K562 (cell line): ENCODE results near the gene REG3A. TPM values are rescaled to one million over a fixed set of nuclear protein-coding genes. Genes with fewer than 3 reads are reported as not detected.

Experiments
- ATAC-seq: fragments of 200-7000 bp; cut with Tn5 transposase; 3 replicates; pipeline ENCODE4 v1.9.1; 2020; ENCODE audit warnings: moderate library complexity
- BruUV-seq: library from RNA; stranded (reverse); fragments of 400-500 nt; replicated peaks from 2 replicates; lab custom pipeline; 2021; lab: Mats Ljungman, UMichigan
- CTCF ChIA-PET: fragments of 300-600 bp; formaldehyde crosslinking; extraction: SDS; loops from one replicate; lab custom pipeline; 2021; ENCODE audit warnings: low intra/inter-chr PET ratio; lab: Yijun Ruan, JAX
- POLR2A ChIA-PET: fragments of 300-600, 350-650 bp; sonication (Branson Sonifier 250); formaldehyde crosslinking; extraction: SDS; loops from one replicate; lab custom pipeline; 2021; ENCODE audit warnings: antibody characterized with exemption, inconsistent platforms; lab: Yijun Ruan, JAX
- DNase-seq, 4 experiments: peaks; one replicate each; pipeline versions ENCODE4 v3.0.0 to v3.0.0-alpha.2; 2011 to 2018; ENCODE audit warnings: low spot score in 3 of 4, mixed read lengths in 3 of 4; ENCODE audit errors: extremely low read depth in 1 of 4
- FAIRE-seq: peaks from 2 replicates; lab custom pipeline; 2011; peaks lifted over from hg19 to GRCh38; lab: Jason Lieb, UNC
- H2AFZ ChIP-seq: 2 replicates; pipeline ENCODE4 v1.6.0; 2011; ENCODE audit warnings: low read depth, low read length, control low read depth, inconsistent platforms
- H3K27ac ChIP-seq: fragments of 200-600 bp; 3 replicates; pipeline ENCODE4 v1.8.0; 2011; ENCODE audit warnings: low read depth, mild to moderate bottlenecking, control low read depth, inconsistent platforms, low read length, moderate library complexity, mixed read lengths; ENCODE audit errors: extremely low read depth
- H3K27me3 ChIP-seq, 2 experiments: fragments of 300-600 bp in 1 of 2; 2 replicates in 1 of 2; 3 replicates in 1 of 2; pipeline versions ENCODE4 v1.6.0 to v1.8.0; 2011; ENCODE audit warnings: inconsistent platforms in 2 of 2, low read length in 2 of 2, mild to moderate bottlenecking in 1 of 2, mixed read lengths in 1 of 2, moderate library complexity in 1 of 2; ENCODE audit not compliant: control insufficient read depth in 2 of 2, insufficient read depth in 2 of 2
- H3K36me3 ChIP-seq: fragments of 300-600 bp; 3 replicates; pipeline ENCODE4 v1.8.0; 2011; ENCODE audit warnings: mild to moderate bottlenecking, low read length, inconsistent platforms; ENCODE audit not compliant: control insufficient read depth, insufficient read depth
- H3K4me1 ChIP-seq, 2 experiments: fragments of 200-600 bp in 1 of 2; replicated peaks in 1 of 2; 2 replicates in 1 of 2; 3 replicates in 1 of 2; pipeline versions ENCODE4 v1.5.1 to v1.8.0; 2011; ENCODE audit warnings: inconsistent platforms in 2 of 2, low read length in 2 of 2, mild to moderate bottlenecking in 1 of 2, mixed read lengths in 1 of 2, moderate library complexity in 1 of 2; ENCODE audit not compliant: control insufficient read depth in 2 of 2, insufficient read depth in 2 of 2
- H3K4me2 ChIP-seq: 2 replicates; pipeline ENCODE4 v1.6.1; 2011; ENCODE audit warnings: low read length, control low read depth, inconsistent platforms, mixed read lengths; ENCODE audit not compliant: insufficient read depth
- H3K4me3 ChIP-seq: fragments of 200-600 bp; sonication (generic), shearing (Covaris generic); 2 replicates; pipeline ENCODE4 v1.5.1; 2016; ENCODE audit warnings: control low read depth, inconsistent platforms
- H3K79me2 ChIP-seq: fragments of 200-600 bp; 3 replicates; pipeline ENCODE4 v1.8.0; 2011; ENCODE audit warnings: low read length, inconsistent platforms; ENCODE audit not compliant: control insufficient read depth, insufficient read depth
- H3K9ac ChIP-seq, 2 experiments: 2 replicates each; pipeline versions ENCODE4 v1.6.0 to v1.6.1; 2011; ENCODE audit warnings: low read depth in 2 of 2, low read length in 2 of 2, control low read depth in 1 of 2, inconsistent platforms in 1 of 2, mild to moderate bottlenecking in 1 of 2, mixed read lengths in 1 of 2; ENCODE audit not compliant: insufficient read depth in 1 of 2
- H3K9me1 ChIP-seq: one replicate; pipeline ENCODE4 v1.6.0; 2011; ENCODE audit warnings: inconsistent platforms, mild to moderate bottlenecking, low read length, moderate library complexity; ENCODE audit not compliant: control insufficient read depth, insufficient read depth
- H3K9me3 ChIP-seq: replicated peaks from 2 replicates; pipeline ENCODE4 v1.5.1; 2011; ENCODE audit warnings: low read depth, low read length, inconsistent platforms; ENCODE audit not compliant: control insufficient read depth, insufficient read depth
- H4K20me1 ChIP-seq: replicated peaks from 2 replicates; pipeline ENCODE4 v1.6.1; 2011; ENCODE audit warnings: low read length, inconsistent platforms, mixed read lengths; ENCODE audit not compliant: control insufficient read depth, insufficient read depth
- ELF2 ChIP-seq: fragments of 250-450 bp; sonication (Bioruptor Pico); IDR thresholded peaks from 2 replicates; pipeline ENCODE4 v1.5.0; 2021; ENCODE audit warnings: mild to moderate bottlenecking
- MBD2 ChIP-seq: sonication (generic); IDR thresholded peaks from 2 replicates; pipeline ENCODE4 v1.6.1; 2016; ENCODE audit warnings: low read depth, borderline replicate concordance
- MYBL2 ChIP-seq, 2 experiments: fragments of 450-650 bp in 1 of 2; sonication (generic) in 1 of 2; formaldehyde crosslinking in 1 of 2; IDR thresholded peaks; 2 replicates each; pipeline versions ENCODE4 v1.6.1 to v1.8.1; 2017 to 2022; ENCODE audit warnings: borderline replicate concordance in 1 of 2, inconsistent platforms in 1 of 2, low read depth in 1 of 2, mild to moderate bottlenecking in 1 of 2, missing genetic modification reagents in 1 of 2, moderate library complexity in 1 of 2
- NR2C1 ChIP-seq, 2 experiments: fragments of 450-650 bp; IDR thresholded peaks; 2 replicates each; pipeline ENCODE4 v1.6.1; 2017; ENCODE audit warnings: mild to moderate bottlenecking in 2 of 2, antibody characterized with exemption in 1 of 2, inconsistent platforms in 1 of 2, missing compliant biosample characterization in 1 of 2, missing genetic modification characterization in 1 of 2
- ZNF699 ChIP-seq: fragments of 250-450 bp; sonication (Bioruptor Pico); IDR thresholded peaks from 2 replicates; pipeline ENCODE4 v1.8.0; 2021; ENCODE audit warnings: mild to moderate bottlenecking, moderate library complexity; ENCODE audit not compliant: insufficient replicate concordance
- WGBS: fragments of 100-300 bp; shearing (Covaris generic); methylation state at CpG from one replicate; pipeline ENCODE4 v1.1.6; 2016; ENCODE audit warnings: low coverage, mixed read lengths; ENCODE audit not compliant: insufficient coverage; ENCODE audit errors: missing lambda C conversion rate; 5-methylcytosine and 5-hydroxymethylcytosine counted together
- in situ Hi-C: fragments of 300-500 bp; cut with MboI; formaldehyde crosslinking; loops from 4 replicates; pipeline ENCODE4 v1.15.0; 2018; ENCODE audit warnings: inconsistent platforms, mixed read lengths
- intact Hi-C: fragments of 100-400 bp; cut with micrococcal nuclease; formaldehyde crosslinking; loops from 2 replicates; pipeline ENCODE4 v1.14.2; 2022
- polyA plus RNA-seq, 8 experiments: library from polyadenylated mRNA; depleted of rRNA in 4 of 8; stranded (reverse) in 5 of 8; unstranded in 3 of 8; fragments of >200 nt; fragmentation: Nextera tagmentation in 2 of 8; fragmentation: Illumina TruSeq in 1 of 8; extraction: Ambion mirVana in 2 of 8; extraction: Trizol in 1 of 8; gene quantifications; 2 replicates each; pipeline versions ENCODE4 v1.2.1 to v1.2.3, GENCODE V29; 2011 to 2014; ENCODE audit warnings: inconsistent platforms in 1 of 8, missing spikeins in 1 of 8
- total RNA-seq, 7 experiments: library from RNA; depleted of rRNA in 6 of 7; stranded (reverse); fragments of >200 nt in 6 of 7; fragmentation: Illumina TruSeq in 2 of 7; extraction: Trizol in 2 of 7; gene quantifications; 2 replicates each; pipeline versions ENCODE4 v1.2.1 to v1.2.3, GENCODE V29; 2011 to 2021; ENCODE audit warnings: low replicate concordance in 1 of 7
- TF ChIP-seq, protein P1 (sequence below), 2 experiments: IDR thresholded peaks; 2 replicates each; pipeline ENCODE4 v1.6.1; 2012; ENCODE audit warnings: improper control_type of control experiment in 2 of 2, low read depth in 2 of 2, low read length in 2 of 2, borderline replicate concordance in 1 of 2
- TF ChIP-seq, protein P2 (sequence below): sonication (generic); formaldehyde crosslinking; IDR thresholded peaks from 2 replicates; pipeline ENCODE4 v1.4.0; 2020; ENCODE audit warnings: mild to moderate bottlenecking, missing genetic modification reagents

The REG3A gene
- total and polyA plus RNA-seq, 9 of the 15 experiments (the other 6 are each of a cell fraction or from before 2014, with no cell fraction given) = not detected

DNA sequence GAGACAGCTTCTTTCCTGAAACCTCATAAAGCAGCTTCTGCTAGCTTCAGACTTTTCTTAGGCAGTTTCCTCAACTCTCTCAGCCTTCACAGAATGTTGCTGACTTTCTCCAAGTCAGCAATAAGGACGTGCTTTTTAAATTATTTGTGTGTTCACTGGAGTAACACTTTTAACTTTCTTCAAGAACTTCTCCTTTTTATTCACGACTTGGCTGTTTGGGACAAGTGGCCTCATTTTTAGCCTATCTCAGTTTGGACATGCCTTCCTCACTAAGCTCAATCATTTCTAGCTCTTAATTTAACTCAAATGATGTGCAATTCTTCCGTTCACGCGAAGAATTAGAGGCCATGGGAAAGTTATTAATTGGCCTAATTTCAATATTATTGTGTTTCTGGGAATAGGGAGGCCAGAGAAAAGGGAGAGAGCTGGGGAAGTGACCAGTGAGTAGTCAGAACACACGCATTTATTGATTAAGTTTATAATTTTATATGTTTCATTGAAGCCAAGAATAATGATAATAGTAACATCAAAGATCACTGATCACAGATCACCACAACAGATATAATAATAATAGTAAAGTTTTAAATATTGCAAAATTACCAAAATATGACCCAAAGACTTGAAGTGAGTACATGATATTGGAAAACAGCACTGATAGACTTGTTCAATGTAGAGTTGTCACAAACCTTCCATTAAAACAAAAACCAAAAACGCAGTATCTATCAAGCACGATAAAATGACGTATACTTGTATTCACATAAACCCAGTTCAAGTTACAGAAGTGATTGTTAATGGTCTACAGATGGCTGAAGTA is 34.4 kb downstream of the REG3A start (continued):
- no peak for TF ChIP-seq MBD2

DNA sequence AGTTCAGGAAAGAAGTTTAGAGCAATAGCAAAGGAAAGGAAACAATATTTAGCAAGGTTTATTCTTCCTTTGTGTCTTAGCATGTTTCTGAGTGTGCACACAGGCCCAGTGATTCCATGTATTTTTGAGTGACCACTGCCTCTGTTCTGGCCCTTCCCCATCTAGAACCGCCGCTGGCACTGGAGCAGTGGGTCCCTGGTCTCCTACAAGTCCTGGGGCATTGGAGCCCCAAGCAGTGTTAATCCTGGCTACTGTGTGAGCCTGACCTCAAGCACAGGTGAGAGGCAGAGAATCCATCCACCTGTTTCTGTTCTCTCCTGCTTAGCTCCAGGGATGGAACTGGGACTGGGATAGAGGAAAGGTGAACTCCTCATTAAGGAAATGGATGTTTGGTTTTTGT is 36.9 kb downstream of the REG3A start:
- no peak overlapping the region for H3K27ac ChIP-seq
- no peak for DNase-seq
- H2AFZ ChIP-seq = no peak overlapping the region
- ATAC-seq = no peak
- no peaks in the 10 kb centered on the region for H3K36me3 ChIP-seq
- H3K27me3 ChIP-seq = no peaks in the 10 kb centered on the region
- ChIA-PET POLR2A (interaction anchor here (0.6 to 0.7 kb wide), 2 partner anchors 109 to 639 kb away, joined by 3 read pairs; no protein-coding TSS in a partner anchor), CTCF (no interaction called here)
- WGBS = 0% methylated on average over 2 of the region's 2 CpGs
- H3K9me1 ChIP-seq = no peaks in the 10 kb centered on the region
- H4K20me1 ChIP-seq = no peaks in the 10 kb centered on the region
- FAIRE-seq = no peak
- TF ChIP-seq ELF2 (no peak), NR2C1 (IDR thresholded peaks at IDR 0.05) (no peak), NR2C1 (tag; IDR thresholded peaks at IDR 0.05) (no peak), MYBL2 (IDR thresholded peaks at IDR 0.05; ENCODE audit: low read depth) (no peak), MYBL2 (CRISPR knock-in tag; IDR thresholded peaks at IDR 0.05; ENCODE audit: borderline replicate concordance) (no peak), ZNF699 (CRISPR knock-in tag) (no peak)
- TF ChIP-seq, protein P1, sequence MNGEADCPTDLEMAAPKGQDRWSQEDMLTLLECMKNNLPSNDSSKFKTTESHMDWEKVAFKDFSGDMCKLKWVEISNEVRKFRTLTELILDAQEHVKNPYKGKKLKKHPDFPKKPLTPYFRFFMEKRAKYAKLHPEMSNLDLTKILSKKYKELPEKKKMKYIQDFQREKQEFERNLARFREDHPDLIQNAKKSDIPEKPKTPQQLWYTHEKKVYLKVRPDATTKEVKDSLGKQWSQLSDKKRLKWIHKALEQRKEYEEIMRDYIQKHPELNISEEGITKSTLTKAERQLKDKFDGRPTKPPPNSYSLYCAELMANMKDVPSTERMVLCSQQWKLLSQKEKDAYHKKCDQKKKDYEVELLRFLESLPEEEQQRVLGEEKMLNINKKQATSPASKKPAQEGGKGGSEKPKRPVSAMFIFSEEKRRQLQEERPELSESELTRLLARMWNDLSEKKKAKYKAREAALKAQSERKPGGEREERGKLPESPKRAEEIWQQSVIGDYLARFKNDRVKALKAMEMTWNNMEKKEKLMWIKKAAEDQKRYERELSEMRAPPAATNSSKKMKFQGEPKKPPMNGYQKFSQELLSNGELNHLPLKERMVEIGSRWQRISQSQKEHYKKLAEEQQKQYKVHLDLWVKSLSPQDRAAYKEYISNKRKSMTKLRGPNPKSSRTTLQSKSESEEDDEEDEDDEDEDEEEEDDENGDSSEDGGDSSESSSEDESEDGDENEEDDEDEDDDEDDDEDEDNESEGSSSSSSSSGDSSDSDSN (IDR thresholded peaks at IDR 0.05; ENCODE audit: borderline replicate concordance in 1 of 2, low read depth in 2 of 2, low read length in 2 of 2) = no peak
- TF ChIP-seq, protein P2, sequence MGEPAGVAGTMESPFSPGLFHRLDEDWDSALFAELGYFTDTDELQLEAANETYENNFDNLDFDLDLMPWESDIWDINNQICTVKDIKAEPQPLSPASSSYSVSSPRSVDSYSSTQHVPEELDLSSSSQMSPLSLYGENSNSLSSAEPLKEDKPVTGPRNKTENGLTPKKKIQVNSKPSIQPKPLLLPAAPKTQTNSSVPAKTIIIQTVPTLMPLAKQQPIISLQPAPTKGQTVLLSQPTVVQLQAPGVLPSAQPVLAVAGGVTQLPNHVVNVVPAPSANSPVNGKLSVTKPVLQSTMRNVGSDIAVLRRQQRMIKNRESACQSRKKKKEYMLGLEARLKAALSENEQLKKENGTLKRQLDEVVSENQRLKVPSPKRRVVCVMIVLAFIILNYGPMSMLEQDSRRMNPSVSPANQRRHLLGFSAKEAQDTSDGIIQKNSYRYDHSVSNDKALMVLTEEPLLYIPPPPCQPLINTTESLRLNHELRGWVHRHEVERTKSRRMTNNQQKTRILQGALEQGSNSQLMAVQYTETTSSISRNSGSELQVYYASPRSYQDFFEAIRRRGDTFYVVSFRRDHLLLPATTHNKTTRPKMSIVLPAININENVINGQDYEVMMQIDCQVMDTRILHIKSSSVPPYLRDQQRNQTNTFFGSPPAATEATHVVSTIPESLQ = no peak
- no peak overlapping the region for H3K4me2 ChIP-seq
- BruUV-seq = no TSS peak
- H3K4me3 ChIP-seq = no peak overlapping the region
- in situ Hi-C loops (no loop called here), intact Hi-C loops (no loop called here)
- H3K9me3 ChIP-seq = no peaks in the 10 kb centered on the region
- H3K79me2 ChIP-seq = no peaks in the 10 kb centered on the region
- H3K9ac ChIP-seq = no peak overlapping the region
- H3K4me1 ChIP-seq = no peaks in the 10 kb centered on the region
